Gastrocnemius medialis (tissue), 4 donors: Measurements from ENCODE around the gene MCF2L.

ENCODE experiments used
- POLR2A ChIP-seq, 2 donors: fragments of 450-650 bp; IDR thresholded peaks; one replicate each; pipeline ENCODE4 v1.6.1; 2017; ENCODE audit warnings: antibody characterized with exemption in 2 of 2, mild to moderate bottlenecking in 2 of 2, moderate library complexity in 2 of 2
- TF ChIP-seq, protein P1 (sequence below), 5 experiments: fragments of 450-650 bp in 3 of 5; fragments of 200-600 bp in 2 of 5; sonication (generic) in 2 of 5; IDR thresholded peaks in 4 of 5; conservative IDR thresholded peaks in 1 of 5; 1 replicate in 4 of 5; 2 replicates in 1 of 5; pipeline ENCODE4 v1.5.1; 2016 to 2019; ENCODE audit warnings: antibody characterized with exemption in 5 of 5, mild to moderate bottlenecking in 3 of 5, moderate library complexity in 3 of 5

GRCh38 chr13:112931028-112931934 is 37.7 kb upstream of the MCF2L start:
- TF ChIP-seq, protein P1, sequence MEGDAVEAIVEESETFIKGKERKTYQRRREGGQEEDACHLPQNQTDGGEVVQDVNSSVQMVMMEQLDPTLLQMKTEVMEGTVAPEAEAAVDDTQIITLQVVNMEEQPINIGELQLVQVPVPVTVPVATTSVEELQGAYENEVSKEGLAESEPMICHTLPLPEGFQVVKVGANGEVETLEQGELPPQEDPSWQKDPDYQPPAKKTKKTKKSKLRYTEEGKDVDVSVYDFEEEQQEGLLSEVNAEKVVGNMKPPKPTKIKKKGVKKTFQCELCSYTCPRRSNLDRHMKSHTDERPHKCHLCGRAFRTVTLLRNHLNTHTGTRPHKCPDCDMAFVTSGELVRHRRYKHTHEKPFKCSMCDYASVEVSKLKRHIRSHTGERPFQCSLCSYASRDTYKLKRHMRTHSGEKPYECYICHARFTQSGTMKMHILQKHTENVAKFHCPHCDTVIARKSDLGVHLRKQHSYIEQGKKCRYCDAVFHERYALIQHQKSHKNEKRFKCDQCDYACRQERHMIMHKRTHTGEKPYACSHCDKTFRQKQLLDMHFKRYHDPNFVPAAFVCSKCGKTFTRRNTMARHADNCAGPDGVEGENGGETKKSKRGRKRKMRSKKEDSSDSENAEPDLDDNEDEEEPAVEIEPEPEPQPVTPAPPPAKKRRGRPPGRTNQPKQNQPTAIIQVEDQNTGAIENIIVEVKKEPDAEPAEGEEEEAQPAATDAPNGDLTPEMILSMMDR (IDR thresholded peaks at IDR 0.05 in 4 of 5, conservative IDR thresholded peaks at IDR 0.05 in 1 of 5), result peak in 2 of 5 experiments; percentile 7 to 49
- no peak for TF ChIP-seq POLR2A (IDR thresholded peaks at IDR 0.05)
